Effector memory CD4-positive, alpha-beta T cell (primary cell): Measurements from ENCODE around the gene HSPB7.
"Not testable (repeated sequence)": the region's sequence is repeated elsewhere in the genome, so short reads cannot be mapped to it uniquely, and the experiment has no call there.

Experiments
- DNase-seq, 3 donors: peaks; one replicate each; pipeline ENCODE4 v3.0.0-alpha.2; 2020
- H3K27ac ChIP-seq: 2 replicates; pipeline ENCODE4 v1.7.0; 2013; ENCODE audit warnings: mild to moderate bottlenecking, low read length, moderate library complexity; ENCODE audit not compliant: insufficient read depth, poor library complexity, severe bottlenecking
- H3K27me3 ChIP-seq: replicated peaks from 2 replicates; pipeline ENCODE4 v1.7.0; 2013; ENCODE audit warnings: mild to moderate bottlenecking, low read length; ENCODE audit not compliant: insufficient read depth, control insufficient read depth, poor library complexity, severe bottlenecking
- H3K36me3 ChIP-seq: 2 replicates; pipeline ENCODE4 v1.7.0; 2013; ENCODE audit warnings: mild to moderate bottlenecking, low read length, moderate library complexity; ENCODE audit not compliant: control insufficient read depth, insufficient read depth
- H3K4me1 ChIP-seq: 2 replicates; pipeline ENCODE4 v1.7.0; 2013; ENCODE audit warnings: low read length, mild to moderate bottlenecking; ENCODE audit not compliant: control insufficient read depth, insufficient read depth, poor library complexity, severe bottlenecking
- H3K4me3 ChIP-seq: 2 replicates; pipeline ENCODE4 v1.7.0; 2013; ENCODE audit warnings: low read length, low read depth, mild to moderate bottlenecking; ENCODE audit not compliant: insufficient read depth, poor library complexity, severe bottlenecking
- H3K9me3 ChIP-seq: 2 replicates; pipeline ENCODE4 v1.7.0; 2013; ENCODE audit warnings: mild to moderate bottlenecking, low read length, moderate library complexity; ENCODE audit not compliant: control insufficient read depth

HSPB7 gene

GRCh38 chr1:16061266-16061665 is 43.4 kb upstream of the HSPB7 start:
- no peak overlapping the region for H3K27ac ChIP-seq
- H3K4me3 ChIP-seq, result no peak overlapping the region
- H3K4me1 ChIP-seq, result peaks cover 7% of the 10 kb centered on the region
- H3K27me3 ChIP-seq, result no peaks in the 10 kb centered on the region
- H3K9me3 ChIP-seq, result no peaks in the 10 kb centered on the region
- no peaks in the 10 kb centered on the region for H3K36me3 ChIP-seq
- no peak for DNase-seq

- H3K36me3 ChIP-seq, DNase-seq, H3K4me1 ChIP-seq, H3K4me3 ChIP-seq, H3K27me3 ChIP-seq, H3K27ac ChIP-seq, H3K9me3 ChIP-seq: not testable (repeated sequence)
Measured at GRCh38 chr1:16058394-16059120, 40.7 kb upstream of the HSPB7 start.

- not testable (repeated sequence) for H3K27ac ChIP-seq, DNase-seq, H3K4me1 ChIP-seq, H3K27me3 ChIP-seq, H3K36me3 ChIP-seq, H3K9me3 ChIP-seq, H3K4me3 ChIP-seq
Measured at GRCh38 chr1:16057314-16057915, 39.6 kb upstream of the HSPB7 start.

GRCh38 chr1:16056521-16056912 is 38.7 kb upstream of the HSPB7 start:
- not testable (repeated sequence) for H3K27me3 ChIP-seq, H3K36me3 ChIP-seq, H3K27ac ChIP-seq, H3K9me3 ChIP-seq, DNase-seq, H3K4me1 ChIP-seq, H3K4me3 ChIP-seq

- H3K4me1 ChIP-seq, result peaks cover 4% of the 10 kb centered on the region
- peak; percentile 55 to 75 (median 59) for DNase-seq
- no peak overlapping the region for H3K27ac ChIP-seq
- H3K36me3 ChIP-seq, result no peaks in the 10 kb centered on the region
- no peaks in the 10 kb centered on the region for H3K27me3 ChIP-seq
- no peak overlapping the region for H3K4me3 ChIP-seq
- H3K9me3 ChIP-seq, result no peaks in the 10 kb centered on the region
Measured at GRCh38 chr1:16055613-16056520, 38.0 kb upstream of the HSPB7 start.

- Histone ChIP-seq H3K27ac (no peak overlapping the region), H3K27me3 (no peaks in the 10 kb centered on the region), H3K4me1 (peaks cover 4% of the 10 kb centered on the region), H3K4me3 (no peak overlapping the region), H3K36me3 (no peaks in the 10 kb centered on the region), H3K9me3 (no peaks in the 10 kb centered on the region)
- DNase-seq, result no peak
Measured at GRCh38 chr1:16054598-16055540, 37.0 kb upstream of the HSPB7 start.

GRCh38 chr1:16053781-16054502 is 36.1 kb upstream of the HSPB7 start:
- no peak for DNase-seq

GRCh38 chr1:16051949-16052348 is 34.1 kb upstream of the HSPB7 start:
- H3K4me3 ChIP-seq, H3K36me3 ChIP-seq, H3K27ac ChIP-seq, H3K27me3 ChIP-seq, DNase-seq, H3K9me3 ChIP-seq: not testable (repeated sequence)
- peaks cover 12% of the 10 kb centered on the region for H3K4me1 ChIP-seq

More at GRCh38 chr1:16053781-16054502, 36.1 kb upstream of the HSPB7 start:
- Histone ChIP-seq H3K36me3 (no peaks in the 10 kb centered on the region), H3K9me3 (no peaks in the 10 kb centered on the region), H3K4me1 (peaks cover 5% of the 10 kb centered on the region), H3K27ac (no peak overlapping the region), H3K27me3 (no peaks in the 10 kb centered on the region), H3K4me3 (no peak overlapping the region)

GRCh38 chr1:16051039-16051438 is 33.2 kb upstream of the HSPB7 start:
- no peaks in the 10 kb centered on the region for H3K36me3 ChIP-seq
- H3K27ac ChIP-seq, result no peak overlapping the region
- no peaks in the 10 kb centered on the region for H3K9me3 ChIP-seq
- no peak overlapping the region for H3K4me3 ChIP-seq
- no peak for DNase-seq
- H3K27me3 ChIP-seq, result no peaks in the 10 kb centered on the region
- H3K4me1 ChIP-seq, result peaks cover 12% of the 10 kb centered on the region
